GM12874 (cell line): Measurements from ENCODE around the gene KIF22.

Experiments
- TF ChIP-seq, protein P1 (sequence below): IDR thresholded peaks from 2 replicates; pipeline ENCODE4 v1.5.1; 2011; ENCODE audit warnings: low read depth, mild to moderate bottlenecking, control low read depth, low read length, moderate library complexity; ENCODE audit not compliant: insufficient read depth

The KIF22 gene

DNA sequence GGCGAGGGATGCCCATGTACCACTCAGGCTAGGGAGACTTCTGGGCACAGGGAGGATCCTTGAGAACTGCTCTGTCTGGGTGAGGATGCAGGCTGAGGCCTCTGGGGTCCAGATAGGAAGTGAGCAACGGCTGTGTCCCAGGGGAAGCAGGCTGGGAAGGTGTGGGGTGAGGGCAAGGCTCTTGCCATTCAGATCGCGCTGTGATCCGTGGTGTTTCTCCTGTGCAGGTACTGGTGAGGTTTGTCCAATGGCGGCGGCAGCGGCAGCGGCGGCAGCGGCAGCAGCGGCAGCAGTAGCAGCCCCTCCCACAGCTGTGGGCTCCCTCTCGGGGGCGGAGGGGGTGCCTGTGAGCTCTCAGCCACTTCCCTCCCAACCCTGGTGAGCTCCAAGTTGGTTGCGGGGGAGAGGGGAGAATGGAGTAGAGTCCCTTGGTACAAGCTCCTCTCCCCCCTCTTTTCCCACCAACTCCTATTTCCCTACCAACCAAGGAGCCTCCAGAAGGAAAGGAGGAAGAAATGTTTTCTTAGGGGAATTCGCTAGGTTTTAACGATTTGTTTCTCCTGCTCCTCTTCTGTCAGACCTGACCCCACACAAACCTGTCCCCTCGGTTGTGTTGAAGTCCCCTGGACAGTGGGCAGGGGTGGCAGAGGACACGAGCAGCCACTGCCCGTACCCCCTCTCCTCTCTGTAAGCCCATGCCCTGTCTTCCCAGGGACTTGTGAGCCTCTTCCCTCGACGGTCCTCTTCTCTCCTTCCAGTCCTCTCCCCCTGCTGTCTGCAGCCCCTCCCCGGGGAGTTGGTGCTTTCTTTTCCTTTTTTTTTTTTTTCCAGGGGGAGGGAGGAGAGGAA, 19.5 kb downstream of the KIF22 start:
- TF ChIP-seq, protein P1, sequence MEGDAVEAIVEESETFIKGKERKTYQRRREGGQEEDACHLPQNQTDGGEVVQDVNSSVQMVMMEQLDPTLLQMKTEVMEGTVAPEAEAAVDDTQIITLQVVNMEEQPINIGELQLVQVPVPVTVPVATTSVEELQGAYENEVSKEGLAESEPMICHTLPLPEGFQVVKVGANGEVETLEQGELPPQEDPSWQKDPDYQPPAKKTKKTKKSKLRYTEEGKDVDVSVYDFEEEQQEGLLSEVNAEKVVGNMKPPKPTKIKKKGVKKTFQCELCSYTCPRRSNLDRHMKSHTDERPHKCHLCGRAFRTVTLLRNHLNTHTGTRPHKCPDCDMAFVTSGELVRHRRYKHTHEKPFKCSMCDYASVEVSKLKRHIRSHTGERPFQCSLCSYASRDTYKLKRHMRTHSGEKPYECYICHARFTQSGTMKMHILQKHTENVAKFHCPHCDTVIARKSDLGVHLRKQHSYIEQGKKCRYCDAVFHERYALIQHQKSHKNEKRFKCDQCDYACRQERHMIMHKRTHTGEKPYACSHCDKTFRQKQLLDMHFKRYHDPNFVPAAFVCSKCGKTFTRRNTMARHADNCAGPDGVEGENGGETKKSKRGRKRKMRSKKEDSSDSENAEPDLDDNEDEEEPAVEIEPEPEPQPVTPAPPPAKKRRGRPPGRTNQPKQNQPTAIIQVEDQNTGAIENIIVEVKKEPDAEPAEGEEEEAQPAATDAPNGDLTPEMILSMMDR, result no peak

DNA sequence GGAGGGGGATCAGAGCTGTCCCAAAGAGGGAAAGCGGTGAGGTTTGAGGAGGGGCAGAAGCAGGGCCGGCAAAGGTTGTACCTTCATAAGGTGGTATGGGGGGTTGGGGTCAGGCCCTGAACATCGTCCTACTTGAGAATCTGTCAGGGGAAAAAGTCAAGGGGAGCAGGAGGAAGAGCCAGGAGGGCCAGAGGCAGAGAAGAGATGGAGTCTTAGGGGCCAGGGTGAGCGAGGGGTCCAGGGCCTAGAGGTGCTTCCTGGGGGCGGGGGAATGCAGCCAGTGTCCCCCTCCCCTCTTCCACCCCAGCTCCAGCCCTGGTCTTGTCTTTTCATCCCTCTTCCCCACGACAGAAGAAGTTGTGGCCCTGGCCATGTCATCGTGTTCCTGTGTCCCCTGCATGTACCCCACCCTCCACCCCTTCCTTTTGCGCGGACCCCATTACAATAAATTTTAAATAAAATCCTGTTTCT, 20.2 kb downstream of the KIF22 start:
- TF ChIP-seq, protein P1, result no peak

DNA sequence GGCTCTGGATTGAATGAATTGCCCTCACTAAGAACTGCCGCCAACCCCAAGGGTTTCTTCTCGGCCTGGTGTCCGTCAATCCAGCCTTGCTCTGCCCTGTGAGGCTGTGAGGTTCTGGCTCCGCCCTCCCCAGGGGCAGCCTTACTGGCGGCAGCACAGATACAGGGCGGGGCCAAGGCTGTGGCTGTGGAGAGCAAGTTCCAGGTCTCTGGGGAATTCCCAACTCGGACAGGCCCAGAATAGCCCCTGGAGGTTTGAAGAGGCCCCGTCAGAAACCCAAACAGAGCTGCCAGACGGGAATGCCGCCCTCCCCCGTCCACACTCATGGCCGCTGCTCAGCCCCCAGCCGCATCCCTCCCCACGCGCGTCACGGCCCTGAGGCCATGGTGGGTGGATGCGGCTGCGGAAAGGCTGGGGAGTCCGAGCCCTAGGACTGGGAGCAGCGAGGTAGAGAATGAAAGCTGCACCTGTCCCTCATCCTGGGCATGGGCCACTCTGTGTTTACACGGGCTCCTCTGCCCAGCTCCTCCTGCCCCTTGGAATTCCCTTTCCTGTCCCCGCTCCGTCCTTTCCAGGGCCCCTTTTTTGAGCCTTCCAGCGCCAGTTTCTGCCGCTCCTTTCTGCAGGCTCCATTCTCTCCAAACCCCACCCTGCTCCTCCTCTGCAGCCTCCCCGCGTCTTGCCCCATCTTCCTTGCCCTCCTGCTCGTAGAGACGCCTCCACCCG, 20.8 kb downstream of the KIF22 start:
- TF ChIP-seq, protein P1, result no peak

DNA sequence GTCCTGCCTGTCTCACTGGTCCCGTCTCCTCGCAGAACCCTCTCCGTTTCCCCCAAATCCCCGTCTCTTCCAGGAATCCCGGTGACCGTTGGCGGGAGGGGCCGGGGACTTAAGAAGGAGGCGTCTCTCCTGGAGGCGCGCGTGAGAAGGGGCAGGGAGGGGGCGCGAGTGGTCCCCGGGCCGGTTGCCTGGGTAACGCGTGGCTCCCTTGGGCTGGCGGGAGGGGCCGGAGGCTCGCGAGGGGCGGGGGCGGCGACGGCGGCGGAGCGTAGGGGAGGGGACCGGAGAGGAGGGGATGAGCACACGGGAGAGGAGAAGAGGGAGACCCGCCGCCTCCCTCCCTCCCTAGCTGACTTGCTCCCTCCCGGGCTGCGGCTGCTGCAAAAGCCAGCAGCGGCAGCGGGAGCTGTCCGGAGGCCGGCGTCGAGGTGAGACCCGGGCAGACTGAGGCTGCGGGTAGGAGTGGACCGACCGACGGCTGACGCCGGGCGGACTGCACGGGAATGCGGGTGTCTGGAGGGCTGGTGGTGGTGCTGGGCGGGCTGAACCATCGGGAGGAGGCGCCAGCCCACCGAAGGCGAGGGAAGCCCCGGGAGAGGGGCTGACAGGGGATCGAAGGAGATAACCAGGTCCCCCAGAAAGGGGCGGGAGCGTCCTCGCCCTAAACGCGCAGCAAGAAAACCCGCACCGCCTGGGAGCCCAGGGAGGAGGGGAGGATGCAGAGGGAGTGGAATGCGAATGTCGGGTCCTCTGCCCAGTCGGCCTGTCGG, 21.5 kb downstream of the KIF22 start, which contains the start of gene PRRT2:
Gene PRRT2 (plus strand): TSS at position 298 of the 770 bp plus-strand sequence. CDS start 862 bp downstream, outside the sequence.
- TF ChIP-seq, protein P1, result no peak

DNA sequence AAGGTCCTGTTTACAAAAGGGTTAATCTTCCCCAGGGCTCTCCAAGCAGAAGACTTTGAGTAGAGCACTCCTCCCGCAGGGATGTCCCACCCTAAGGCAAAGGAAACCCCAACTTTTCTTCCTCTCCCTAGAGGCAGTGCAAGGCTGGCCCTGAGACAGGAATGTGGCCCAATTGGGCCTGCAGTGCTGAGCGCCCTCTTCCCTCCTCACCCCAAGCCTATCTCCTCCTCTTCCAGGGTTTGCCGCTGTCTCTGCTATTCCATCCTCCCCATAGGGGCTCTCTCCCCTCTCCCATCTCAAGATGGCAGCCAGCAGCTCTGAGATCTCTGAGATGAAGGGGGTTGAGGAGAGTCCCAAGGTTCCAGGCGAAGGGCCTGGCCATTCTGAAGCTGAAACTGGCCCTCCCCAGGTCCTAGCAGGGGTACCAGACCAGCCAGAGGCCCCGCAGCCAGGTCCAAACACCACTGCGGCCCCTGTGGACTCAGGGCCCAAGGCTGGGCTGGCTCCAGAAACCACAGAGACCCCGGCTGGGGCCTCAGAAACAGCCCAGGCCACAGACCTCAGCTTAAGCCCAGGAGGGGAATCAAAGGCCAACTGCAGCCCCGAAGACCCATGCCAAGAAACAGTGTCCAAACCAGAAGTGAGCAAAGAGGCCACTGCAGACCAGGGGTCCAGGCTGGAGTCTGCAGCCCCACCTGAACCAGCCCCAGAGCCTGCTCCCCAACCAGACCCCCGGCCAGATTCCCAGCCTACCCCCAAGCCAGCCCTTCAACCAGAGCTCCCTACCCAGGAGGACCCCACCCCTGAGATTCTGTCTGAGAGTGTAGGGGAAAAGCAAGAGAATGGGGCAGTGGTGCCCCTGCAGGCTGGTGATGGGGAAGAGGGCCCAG, 22.4 kb downstream of the KIF22 start:
- TF ChIP-seq, protein P1, result no peak

DNA sequence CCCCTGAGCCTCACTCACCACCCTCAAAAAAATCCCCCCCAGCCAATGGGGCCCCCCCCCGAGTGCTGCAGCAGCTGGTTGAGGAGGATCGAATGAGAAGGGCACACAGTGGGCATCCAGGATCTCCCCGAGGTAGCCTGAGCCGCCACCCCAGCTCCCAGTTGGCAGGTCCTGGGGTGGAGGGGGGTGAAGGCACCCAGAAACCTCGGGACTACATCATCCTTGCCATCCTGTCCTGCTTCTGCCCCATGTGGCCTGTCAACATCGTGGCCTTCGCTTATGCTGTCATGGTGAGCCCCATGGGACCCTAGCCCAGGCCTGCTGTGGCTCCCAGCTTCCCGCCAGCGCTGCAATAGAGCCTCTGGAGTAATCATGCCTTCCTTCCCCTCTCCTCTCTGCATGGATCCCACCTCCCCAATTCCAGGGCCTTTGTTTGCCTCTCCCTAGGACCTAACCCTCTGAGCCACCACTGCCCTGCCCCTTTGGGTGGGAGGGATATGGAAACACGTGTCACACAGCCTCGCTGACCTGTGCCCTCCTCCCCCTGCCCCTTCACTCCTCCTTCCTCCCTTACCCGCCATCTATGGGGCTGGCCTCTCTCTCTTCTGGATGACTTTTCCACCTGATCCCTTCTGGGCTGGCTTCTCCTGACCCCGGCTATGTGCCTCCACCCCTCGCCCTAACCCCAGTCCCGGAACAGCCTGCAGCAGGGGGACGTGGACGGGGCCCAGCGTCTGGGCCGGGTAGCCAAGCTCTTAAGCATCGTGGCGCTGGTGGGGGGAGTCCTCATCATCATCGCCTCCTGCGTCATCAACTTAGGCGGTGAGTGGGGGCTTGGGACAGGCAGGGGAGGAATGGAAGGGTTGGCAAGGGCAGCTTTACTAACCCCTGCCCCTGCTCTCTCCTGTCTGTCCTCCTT, 23.4 kb downstream of the KIF22 start:
- TF ChIP-seq, protein P1, result no peak
